GM18870 (cell line): Measurements from ENCODE around the gene CNTN4.

Source experiments
- ATAC-seq: cut with Tn5 transposase; IDR thresholded peaks from one replicate; pipeline ENCODE4 v1.9.1; 2021; ENCODE audit warnings: moderate library complexity; ENCODE audit not compliant: unreplicated experiment

CNTN4 gene

DNA sequence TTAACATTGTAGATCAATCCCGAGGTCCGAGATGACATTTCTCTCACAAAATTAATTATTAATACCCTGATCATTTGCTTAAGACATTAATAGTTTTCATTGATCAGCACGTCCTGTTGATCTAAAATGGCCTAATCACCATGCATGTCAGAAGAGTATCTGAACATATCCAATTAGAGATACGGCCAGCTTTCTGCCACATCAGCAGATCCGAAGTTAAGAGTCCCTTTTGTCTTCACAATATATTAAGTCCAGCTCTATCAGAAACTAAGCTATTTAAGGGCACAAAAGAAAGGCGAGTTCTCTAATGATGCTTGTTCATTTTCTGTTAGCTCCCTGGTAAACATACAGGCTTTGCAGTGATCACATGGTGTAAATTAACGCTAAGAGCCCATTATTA, 470.3 kb downstream of the CNTN4 start:
- no peak for ATAC-seq

DNA sequence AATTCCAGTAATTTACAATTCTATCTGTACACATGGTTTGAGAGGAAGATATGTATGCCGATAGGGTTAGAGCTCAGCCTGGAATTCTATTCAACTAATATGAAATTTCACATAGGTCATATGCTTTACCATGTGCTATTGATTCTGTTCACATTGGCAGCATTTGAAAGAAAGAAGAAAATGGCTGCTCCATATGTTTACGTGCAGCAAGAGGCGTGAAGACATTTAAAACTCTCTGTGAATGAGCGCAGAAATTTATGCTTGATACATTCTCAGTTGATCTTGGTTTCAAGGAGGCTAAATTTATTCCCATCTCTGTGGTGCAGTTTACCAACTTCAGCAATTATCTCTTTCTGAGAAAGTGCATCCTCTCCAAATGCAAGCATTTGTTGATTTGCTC, 478.9 kb downstream of the CNTN4 start:
- ATAC-seq: no peak

DNA sequence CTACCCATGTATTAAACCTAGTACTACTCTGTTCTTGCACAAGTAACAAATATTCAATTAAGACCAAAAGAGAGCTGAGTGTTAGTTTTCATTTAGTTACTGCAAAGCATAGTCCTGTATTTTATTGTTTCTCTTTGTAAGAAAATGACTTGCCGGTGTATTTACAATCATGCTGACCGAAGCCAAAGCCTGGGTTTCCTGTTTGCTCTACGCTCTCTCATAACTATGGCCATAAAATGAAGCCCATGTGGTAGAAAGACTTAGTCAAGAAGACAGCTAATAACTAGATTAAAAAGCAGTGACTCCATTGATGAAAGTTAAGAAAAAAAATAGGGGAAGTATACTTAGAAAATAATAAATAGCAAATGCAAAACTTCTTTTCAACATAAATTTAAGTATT, 479.9 kb downstream of the CNTN4 start:
- no peak for ATAC-seq

DNA sequence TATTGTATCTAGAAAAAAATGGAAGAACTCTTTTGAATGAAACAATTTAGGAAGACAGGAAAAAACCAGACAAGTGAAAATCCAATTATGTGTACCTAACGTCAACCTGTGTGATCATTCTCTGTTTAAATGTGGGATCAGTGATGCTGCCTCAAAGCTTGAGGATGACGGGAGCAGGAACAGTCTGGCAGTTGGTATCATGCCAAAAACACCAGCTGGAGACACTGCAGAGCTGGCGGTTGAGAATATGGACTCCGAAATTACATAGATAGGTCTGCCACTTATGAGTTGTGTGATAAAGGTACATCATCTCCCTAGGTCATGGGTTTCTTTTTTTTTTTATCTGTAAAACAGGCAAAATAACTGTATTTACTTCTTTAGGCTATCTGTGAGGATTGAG, 480.5 kb downstream of the CNTN4 start:
- ATAC-seq: no peak

DNA sequence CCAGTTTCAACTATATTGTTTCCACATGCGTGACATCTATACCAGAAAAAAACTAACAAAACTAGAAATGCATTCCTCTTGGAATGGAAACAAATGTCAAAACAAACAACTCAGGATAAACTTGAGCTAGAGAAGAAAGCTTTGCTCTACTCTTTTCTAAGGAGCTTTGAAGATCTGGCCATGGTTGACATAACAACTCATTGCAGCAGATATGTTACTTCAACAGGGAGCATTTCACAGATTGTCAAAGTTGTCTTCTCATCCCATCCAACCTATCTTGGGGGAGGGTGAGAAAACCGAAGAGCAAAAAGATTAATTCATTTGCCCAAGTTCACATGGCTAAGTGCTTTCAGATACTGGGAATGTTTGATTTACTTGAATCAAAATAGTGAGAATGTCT, 484.4 kb downstream of the CNTN4 start:
- ATAC-seq: no peak

DNA sequence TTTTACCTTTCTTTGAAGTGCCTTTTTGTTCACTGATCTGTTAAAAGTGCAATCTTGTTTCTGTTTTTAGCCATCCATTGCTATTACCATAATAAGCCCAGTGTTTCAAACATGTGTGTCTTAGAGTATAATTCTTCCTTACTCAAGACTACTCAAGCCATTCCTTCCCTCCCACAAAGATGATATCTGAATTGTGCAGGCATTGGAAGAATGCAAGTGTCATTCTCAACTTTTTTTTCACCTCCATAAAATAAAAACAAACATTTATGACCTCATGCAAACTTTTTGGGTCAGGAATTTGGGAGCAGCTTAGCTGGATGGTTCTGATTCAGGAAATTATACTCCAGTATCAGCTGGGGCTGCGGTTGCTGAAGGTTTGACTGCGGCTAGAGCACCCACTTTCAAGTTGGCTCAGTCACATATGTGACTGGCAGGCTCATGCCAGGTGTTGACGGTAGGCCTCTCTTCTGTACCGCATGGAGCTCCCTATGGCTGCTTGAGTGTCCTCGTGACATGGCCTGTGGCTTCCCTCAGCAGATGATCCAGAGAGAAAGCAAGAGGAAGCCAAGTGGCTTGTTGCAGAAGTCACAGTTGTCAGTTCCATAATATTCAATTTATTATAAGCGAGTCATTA, 490.8 kb downstream of the CNTN4 start:
- ATAC-seq: no peak

DNA sequence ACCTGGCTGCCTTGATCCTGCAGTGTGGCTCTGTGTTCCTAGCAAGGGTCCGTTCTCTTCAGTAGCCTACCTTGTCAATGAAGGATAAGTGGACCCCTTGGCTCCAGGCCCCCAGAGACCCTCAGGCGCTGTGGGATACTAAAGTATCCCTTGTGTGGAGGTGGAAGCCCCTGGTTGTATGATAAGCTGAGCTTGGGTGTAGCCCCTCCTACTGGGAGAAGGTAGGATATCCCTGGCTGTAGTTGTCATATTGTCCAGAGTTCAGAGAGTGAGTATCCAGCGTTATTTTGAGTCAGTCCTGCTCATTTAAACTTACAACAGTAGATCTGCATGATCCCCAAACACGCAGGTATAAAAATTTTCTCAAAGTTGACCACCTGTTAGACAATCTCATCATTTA, 496.8 kb downstream of the CNTN4 start:
- ATAC-seq: no peak

DNA sequence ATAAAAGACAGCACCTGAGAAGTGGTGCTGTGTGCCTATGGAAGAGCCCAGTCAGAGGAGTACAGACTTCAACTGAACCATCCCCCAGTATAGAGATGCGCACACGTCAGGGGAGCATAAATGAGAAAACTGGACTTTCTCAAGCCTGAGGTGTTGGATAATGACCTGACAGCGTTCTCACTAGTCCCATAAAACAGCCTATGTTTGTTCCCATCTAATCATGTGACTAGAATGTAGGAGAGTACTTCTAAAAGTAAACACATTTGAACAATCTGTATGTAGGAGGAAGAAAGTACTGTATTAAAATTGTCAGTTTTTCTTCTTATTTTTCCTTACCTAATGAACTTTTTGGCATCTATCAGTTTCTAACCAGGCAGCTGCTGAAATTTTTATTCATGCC, 498.9 kb downstream of the CNTN4 start:
- ATAC-seq: no peak

DNA sequence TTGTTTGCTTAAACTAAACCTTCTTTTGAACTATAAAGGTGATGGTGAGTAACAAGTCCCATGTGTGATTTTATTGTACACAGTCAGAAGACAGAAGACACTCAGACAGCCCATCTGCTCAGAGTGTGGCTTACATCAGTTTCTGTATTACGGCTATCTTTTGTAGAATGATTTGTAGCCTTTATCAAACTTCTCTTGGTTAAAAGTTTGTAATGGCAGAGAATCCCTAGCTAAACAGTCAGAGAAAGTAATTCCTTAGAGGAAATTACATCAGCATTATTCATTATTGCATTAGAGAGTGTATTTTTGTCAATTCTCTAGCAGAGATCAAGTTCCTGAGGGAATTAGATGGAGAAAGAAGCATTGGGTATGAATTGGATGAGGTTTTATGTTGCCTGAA, 500.8 kb downstream of the CNTN4 start:
- ATAC-seq: no peak

DNA sequence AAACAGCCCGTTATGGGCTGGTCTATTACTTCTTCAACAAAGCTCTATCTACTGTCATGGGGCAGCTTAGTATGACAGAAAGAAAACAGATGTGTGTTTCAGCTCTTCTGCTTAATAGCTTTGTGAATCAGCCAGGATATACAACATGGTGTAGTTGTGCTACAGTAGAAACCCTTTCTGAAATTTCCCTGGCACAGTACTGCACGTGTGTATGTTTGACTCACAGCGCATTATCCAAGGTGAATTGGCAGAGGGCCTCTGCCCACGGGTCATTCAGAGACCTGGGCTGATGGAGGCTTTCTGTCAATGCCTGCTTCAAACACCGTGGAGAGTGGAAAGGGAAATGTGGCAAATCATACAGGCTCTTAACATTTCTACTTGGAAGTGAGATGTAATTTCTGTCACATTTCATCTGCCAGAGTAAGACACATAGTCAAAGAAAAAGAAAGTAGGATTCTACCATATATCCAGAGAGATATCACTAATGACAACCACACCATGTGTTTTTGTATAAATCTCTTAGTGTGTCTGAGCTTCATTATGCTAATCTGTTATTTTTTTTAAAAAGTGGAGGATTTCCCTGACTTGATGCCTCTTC, 505.1 kb downstream of the CNTN4 start:
- no peak for ATAC-seq

DNA sequence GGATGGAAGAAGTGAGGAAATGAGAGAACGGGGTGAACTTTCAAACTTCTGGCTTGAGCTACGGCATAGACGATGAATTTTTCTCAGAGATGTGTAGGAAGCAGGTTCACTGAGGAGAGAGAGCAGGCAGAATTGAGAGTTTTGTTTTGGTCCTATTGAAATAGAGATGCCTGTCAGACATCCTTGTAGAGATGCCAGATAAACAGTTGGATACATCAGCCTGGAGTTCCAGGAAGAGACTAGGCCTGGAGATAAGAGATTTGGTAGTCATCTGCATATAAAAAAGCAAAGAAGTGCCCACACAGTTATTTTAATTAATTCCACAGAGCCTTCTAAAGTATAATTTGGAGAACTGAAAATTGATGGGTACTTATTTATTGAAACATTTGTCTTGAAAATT, 515.9 kb downstream of the CNTN4 start:
- ATAC-seq: no peak

DNA sequence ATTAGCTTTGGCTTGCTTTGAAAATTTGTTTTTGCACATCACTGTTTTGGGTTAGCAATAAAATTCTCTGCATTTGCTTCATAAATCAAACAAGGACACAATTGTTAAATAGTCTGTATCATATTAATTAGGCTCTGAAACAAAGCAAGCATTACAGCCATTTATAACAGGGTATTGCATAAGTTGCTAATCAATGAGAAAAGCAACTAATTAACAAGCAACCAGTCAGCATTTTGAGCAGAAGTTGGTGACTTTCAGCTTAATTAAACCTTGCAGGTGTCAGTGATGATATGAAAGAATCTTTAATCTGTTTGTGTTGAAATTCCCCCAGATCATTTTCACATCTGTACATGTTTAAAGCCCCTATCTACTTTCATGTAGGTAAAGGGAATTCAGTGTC, 516.4 kb downstream of the CNTN4 start:
- ATAC-seq: no peak

DNA sequence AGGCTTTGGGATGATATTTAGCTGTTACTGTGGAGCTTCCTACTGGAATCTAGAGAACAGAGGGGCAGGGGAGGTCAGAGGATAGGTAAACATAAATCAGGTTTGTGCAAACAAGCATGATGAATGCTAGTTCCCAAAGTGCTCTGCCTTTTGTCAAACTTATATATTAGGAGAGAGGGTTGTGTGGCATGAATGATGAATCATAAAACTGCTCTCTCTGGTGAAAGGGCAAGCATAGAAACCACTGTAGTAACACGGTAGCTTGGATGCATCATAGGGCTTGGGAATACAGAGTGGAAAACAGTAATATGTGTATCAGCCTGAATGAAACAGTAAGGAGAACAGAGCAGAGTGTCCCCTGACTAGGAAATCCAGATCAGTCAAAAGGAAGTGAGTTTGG, 524.8 kb downstream of the CNTN4 start:
- no peak for ATAC-seq

DNA sequence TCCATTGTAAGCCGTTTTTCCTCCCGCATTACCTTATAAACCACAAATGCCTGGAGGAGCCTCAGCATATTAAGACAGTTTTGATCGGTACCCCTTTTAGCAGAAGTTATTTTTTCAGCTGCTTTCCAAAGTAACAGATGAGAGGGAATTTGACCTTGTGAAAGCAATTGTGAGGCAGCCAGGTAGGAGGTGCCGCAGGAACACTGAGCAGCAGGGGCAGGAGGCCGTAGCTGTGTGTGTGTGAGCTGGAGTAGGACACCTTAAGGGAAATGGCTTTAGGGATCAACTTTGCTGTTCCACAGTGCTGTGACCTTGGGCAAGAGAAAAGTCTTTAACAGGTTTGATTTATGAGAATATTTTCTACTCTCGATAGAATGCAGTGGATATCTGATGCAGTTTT, 529.5 kb downstream of the CNTN4 start:
- no peak for ATAC-seq

DNA sequence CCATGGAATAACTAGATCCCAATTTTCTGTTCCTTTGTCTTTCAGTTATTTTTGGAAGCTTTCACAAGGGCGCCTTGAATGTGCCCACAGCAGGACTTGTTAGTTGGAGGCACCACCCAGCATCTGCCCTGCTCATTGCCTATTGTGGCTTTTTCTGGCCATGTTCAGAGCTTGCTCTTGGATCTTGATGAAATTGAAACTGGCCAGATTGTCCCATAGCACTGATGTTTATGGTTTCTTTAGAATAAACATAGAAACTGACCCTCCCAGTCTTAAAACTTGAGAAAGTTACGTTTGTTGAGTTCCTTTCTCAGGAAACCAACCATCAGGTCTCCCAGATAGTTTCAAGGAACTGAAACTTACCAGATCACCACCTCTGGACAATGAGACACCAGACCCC, 536.8 kb downstream of the CNTN4 start:
- ATAC-seq: no peak

DNA sequence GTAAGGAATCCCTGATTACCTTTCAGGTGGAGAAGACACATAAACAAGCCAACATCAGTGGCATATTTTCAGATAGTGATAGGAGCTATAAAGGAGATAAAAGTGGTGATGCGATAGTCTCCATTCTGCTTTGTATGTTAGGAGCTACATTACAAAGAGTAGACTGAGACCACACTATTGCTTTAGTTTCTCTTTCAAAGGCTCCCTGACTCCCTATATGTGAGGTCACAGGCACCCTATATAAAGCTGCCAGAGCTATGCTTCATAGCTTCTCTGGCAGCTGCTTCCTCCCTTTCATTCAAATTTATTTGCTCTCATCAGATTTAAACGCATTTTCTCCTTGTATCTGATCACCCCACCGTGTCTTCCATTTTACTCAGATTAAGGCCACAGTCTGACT, 544.9 kb downstream of the CNTN4 start:
- ATAC-seq: no peak

DNA sequence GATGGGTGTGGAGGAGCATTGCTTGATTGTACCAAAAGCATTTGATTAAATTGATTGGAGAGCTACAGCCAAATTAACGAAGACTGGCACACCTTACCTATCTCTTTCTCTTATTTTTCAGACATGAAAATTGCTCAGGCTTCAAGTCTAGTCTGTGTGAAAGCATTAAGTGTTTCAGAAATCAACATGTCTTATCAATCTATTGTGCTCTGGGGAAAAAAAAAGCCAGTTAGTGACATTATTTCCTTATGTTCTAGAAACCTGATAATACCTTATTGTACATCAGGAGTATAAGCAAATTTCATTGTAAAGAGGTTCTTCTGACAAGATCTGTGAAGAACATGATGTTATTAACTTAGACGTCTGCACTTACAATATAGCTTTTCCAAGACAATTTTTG, 546.3 kb downstream of the CNTN4 start:
- no peak for ATAC-seq

DNA sequence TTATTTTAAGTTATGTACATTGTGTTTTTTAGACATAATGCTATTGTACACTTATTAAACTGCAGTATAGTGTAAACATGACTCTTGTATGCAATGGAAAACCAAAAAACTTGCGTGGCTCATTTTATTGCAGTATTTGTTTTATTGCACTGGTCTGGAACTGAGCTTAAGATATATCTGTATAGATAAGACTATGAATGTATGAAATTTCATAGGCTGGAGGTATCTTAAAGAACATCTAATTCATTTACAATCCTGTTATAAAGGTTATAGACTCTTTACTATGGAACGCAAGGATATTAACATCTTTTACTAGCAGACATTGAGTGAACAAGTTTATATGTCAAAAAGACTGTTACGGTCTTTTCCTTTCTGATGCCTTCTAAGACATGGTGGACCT, 552.1 kb downstream of the CNTN4 start:
- no peak for ATAC-seq

DNA sequence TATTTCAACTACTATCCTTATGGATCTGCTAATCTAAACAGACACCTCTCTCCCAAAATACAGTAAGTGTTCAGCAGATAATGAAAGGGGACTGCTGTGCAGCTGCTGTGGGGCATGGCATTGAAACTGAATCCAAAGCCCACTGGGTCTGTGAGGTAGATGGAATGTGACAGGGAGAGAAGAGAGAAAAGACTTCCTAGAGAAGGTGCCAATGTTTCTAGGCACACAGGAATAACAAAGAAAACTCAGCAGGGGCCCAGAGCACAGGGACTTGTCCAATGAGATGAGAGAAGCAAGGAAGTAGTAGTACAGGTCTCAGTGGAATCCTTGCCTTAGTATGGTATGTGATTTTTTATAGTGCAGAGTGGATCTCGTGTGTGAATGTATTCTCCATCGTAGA, 553.7 kb downstream of the CNTN4 start:
- ATAC-seq: no peak

DNA sequence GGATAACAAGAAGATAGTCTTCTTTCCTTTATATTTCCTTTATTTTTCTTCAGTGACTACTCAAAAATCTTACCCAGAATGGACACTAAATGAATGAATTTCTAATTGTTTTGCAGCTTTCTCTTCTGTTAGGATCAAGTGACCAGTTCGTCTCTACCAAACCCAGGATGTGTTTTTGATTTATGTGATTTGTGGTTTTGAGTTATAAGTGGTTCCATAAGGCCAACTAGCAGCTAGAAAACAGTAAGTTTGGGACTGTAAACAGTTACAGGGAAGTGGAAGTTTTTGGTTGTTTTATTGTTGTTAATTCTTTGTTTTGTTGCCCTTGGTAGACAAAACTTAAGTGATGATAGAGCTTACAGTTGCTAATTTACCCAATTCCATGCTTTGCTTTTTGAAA, 555.0 kb downstream of the CNTN4 start:
- no peak for ATAC-seq

DNA sequence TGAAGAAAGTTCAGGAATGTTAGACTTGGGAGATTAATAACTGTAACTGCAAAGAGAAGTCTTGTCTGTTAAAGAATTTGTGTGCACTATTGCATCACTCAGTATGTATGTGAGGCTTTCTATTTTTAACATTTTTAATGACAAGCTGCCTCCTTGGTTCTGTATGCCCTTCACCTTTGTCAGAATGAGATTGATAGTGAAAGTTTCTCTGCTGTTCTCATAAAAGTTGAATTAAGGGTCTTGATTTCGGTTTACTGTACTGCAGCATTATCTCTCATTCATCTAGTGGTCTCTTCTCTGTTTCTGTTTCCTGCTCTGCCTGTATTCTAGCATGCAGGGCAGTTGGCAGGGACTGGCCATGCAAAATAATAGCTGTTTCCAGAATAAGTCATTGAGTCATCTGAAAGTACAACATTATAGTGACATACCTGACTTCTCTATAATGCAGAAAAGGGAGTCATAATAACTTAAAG, 556.6 kb downstream of the CNTN4 start:
- ATAC-seq: no peak

DNA sequence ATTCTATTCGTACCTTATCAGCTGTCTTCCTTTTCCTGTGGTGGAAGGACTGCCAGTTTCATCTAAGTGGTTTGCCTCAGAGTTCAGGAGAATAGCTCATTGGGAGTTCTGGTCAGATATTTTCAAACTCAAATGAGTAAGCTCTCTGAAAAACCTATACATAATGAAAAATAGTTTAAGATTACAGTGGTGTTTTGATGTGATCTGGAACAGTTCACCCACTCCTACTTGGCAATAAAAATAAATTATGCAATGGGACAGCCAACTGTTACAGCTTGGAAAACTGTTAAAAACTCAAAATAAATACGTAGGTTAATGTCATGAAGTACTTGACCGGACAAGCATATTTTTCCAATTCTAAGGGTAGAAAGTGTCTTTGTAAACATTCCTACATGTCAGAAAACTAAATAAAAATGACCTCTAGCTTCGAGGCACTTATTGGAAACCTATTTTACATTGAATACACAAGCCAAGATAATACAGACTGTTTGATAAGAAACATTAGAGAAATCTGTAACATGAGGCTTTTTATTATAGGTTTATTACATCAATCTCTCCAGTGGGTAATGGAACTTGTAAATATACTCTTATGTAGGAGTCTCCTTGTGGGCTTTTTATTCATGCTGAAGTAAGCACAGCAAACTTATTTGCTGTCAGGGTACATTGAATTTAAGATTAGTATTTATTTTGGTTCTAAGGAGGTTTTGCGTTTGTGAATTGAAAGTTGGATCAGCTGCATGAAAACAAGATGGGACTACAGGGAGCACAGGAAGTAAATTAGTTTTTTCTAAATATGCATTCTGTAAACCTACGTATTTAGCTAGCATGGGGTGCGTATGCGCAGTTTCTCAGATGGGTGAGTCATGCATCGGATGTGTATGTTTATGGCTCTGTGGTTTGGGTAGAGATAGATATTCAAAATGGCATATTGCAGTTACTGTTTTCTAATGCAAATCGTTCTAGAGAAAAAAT, 558.4 kb downstream of the CNTN4 start:
- ATAC-seq: no peak
